Erythroblast (primary cell): ENCODE data around the gene GATA5.

Source experiments
- GATA1 ChIP-seq: IDR thresholded peaks from 2 replicates; pipeline ENCODE4 v1.6.1; 2011; ENCODE audit warnings: low read depth, mild to moderate bottlenecking, control low read depth, low read length, moderate library complexity
- POLR2A ChIP-seq: IDR thresholded peaks from 2 replicates; pipeline ENCODE4 v1.6.1; 2011; ENCODE audit warnings: mild to moderate bottlenecking, low read length

- no peak for TF ChIP-seq POLR2A
- TF ChIP-seq GATA1 = no peak
Measured at GRCh38 chr20:62473717-62474603, 1.8 kb downstream of the GATA5 start.
